Skeletal muscle cell (primary cell): Measurements from ENCODE around the gene KLHDC8A.

ENCODE experiments used
- DNase-seq: peaks from one replicate; pipeline ENCODE4 v3.0.0-alpha.2; 2010; ENCODE audit warnings: low read depth
- H3K4me3 ChIP-seq: 2 replicates; pipeline ENCODE4 v1.5.1; 2011; ENCODE audit warnings: low read depth, mild to moderate bottlenecking, control low read depth, low read length, moderate library complexity

Gene KLHDC8A

GRCh38 chr1:205324781-205325180, 31.9 kb downstream of the KLHDC8A start:
- no peak overlapping the region for H3K4me3 ChIP-seq
- no peak for DNase-seq

- no peak overlapping the region for H3K4me3 ChIP-seq
- no peak for DNase-seq
Observed at GRCh38 chr1:205323794-205324193, 32.9 kb downstream of the KLHDC8A start.

- peak overlapping the region; percentile 87 for H3K4me3 ChIP-seq
- no peak for DNase-seq
Observed at GRCh38 chr1:205321959-205322283, 34.8 kb downstream of the KLHDC8A start.

GRCh38 chr1:205321162-205321958, 35.4 kb downstream of the KLHDC8A start, which contains the start of gene NUAK2:
Gene NUAK2 (minus strand): TSS chr1:205321745. CDS start chr1:205321628, 117 bp downstream.
- peak within 1 kb of the TSS; percentile 87 for H3K4me3 ChIP-seq
- peak; percentile 61 for DNase-seq

- DNase-seq: peak; percentile 75
- peak overlapping the region; percentile 18 for H3K4me3 ChIP-seq
Observed at GRCh38 chr1:205319081-205320018, 37.4 kb downstream of the KLHDC8A start.

GRCh38 chr1:205318231-205318991, 38.3 kb downstream of the KLHDC8A start:
- DNase-seq: no peak
- no peak overlapping the region for H3K4me3 ChIP-seq

- DNase-seq: no peak
- no peak overlapping the region for H3K4me3 ChIP-seq
Observed at GRCh38 chr1:205317311-205317917, 39.3 kb downstream of the KLHDC8A start.

GRCh38 chr1:205316161-205316566, 40.6 kb downstream of the KLHDC8A start:
- H3K4me3 ChIP-seq: no peak overlapping the region
- no peak for DNase-seq

GRCh38 chr1:205315008-205315618, 41.6 kb downstream of the KLHDC8A start:
- DNase-seq: no peak
- H3K4me3 ChIP-seq: no peak overlapping the region

- DNase-seq: no peak
- H3K4me3 ChIP-seq: peak overlapping the region; percentile 7
Observed at GRCh38 chr1:205313563-205314308, 43.0 kb downstream of the KLHDC8A start.

- peak overlapping the region; percentile 7 for H3K4me3 ChIP-seq
- DNase-seq: no peak
Observed at GRCh38 chr1:205312866-205313562, 43.7 kb downstream of the KLHDC8A start.

GRCh38 chr1:205310976-205311704, 45.6 kb downstream of the KLHDC8A start:
- H3K4me3 ChIP-seq: no peak overlapping the region
- no peak for DNase-seq

- no peak for DNase-seq
Observed at GRCh38 chr1:205309741-205310140, 47.0 kb downstream of the KLHDC8A start.

GRCh38 chr1:205306929-205307566, 49.7 kb downstream of the KLHDC8A start:
- no peak for DNase-seq
- H3K4me3 ChIP-seq: no peak overlapping the region

More at GRCh38 chr1:205309741-205310140, 47.0 kb downstream of the KLHDC8A start:
- no peak overlapping the region for H3K4me3 ChIP-seq

GRCh38 chr1:205304695-205305070, 52.0 kb downstream of the KLHDC8A start:
- no peak overlapping the region for H3K4me3 ChIP-seq
- DNase-seq: no peak

- no peak for DNase-seq
- H3K4me3 ChIP-seq: no peak overlapping the region
Observed at GRCh38 chr1:205304046-205304694, 52.6 kb downstream of the KLHDC8A start.
